Loucy (cell line): ENCODE measurements around the gene NR2F1.

ENCODE experiments used
- H2AFZ ChIP-seq: fragments of 200-600 bp; sonication (generic); 2 replicates; pipeline ENCODE4 v1.6.0; 2016; ENCODE audit warnings: antibody characterized with exemption, mild to moderate bottlenecking, low read length, moderate library complexity
- H3F3A ChIP-seq: fragments of 200-600 bp; 2 replicates; pipeline ENCODE4 v1.6.0; 2016; ENCODE audit warnings: antibody characterized with exemption, low read depth, mild to moderate bottlenecking
- H3K27me3 ChIP-seq: fragments of 200-600 bp; sonication (generic); 2 replicates; pipeline ENCODE4 v1.6.1; 2014; ENCODE audit warnings: low read length, mild to moderate bottlenecking; ENCODE audit not compliant: insufficient read depth, poor library complexity, severe bottlenecking
- H3K36me3 ChIP-seq: fragments of 200-600 bp; sonication (generic); 2 replicates; pipeline ENCODE4 v1.6.1; 2016; ENCODE audit warnings: low read length; ENCODE audit not compliant: insufficient read depth
- H3K4me1 ChIP-seq: fragments of 200-600 bp; sonication (generic); 2 replicates; pipeline ENCODE4 v1.5.1; 2014; ENCODE audit warnings: low read length, mild to moderate bottlenecking; ENCODE audit not compliant: insufficient read depth, poor library complexity, severe bottlenecking
- H3K4me2 ChIP-seq: fragments of 200-600 bp; sonication (generic); 2 replicates; pipeline ENCODE4 v1.6.0; 2014; ENCODE audit warnings: antibody characterized with exemption, low read length, low read depth, mild to moderate bottlenecking; ENCODE audit not compliant: poor library complexity, severe bottlenecking
- H3K4me3 ChIP-seq: fragments of 200-600 bp; sonication (generic); 2 replicates; pipeline ENCODE4 v1.5.1; 2014; ENCODE audit warnings: low read length, mild to moderate bottlenecking, mixed read lengths; ENCODE audit not compliant: poor library complexity, severe bottlenecking
- H3K79me2 ChIP-seq: fragments of 200-600 bp; sonication (generic); 2 replicates; pipeline ENCODE4 v1.6.1; 2014; ENCODE audit warnings: low read length; ENCODE audit not compliant: insufficient read depth
- H3K9ac ChIP-seq: fragments of 200-600 bp; sonication (generic); 2 replicates; pipeline ENCODE4 v1.6.0; 2014; ENCODE audit warnings: mild to moderate bottlenecking, low read depth, low read length, moderate library complexity; ENCODE audit not compliant: poor library complexity, severe bottlenecking
- H3K9me2 ChIP-seq: fragments of 200-600 bp; sonication (generic); replicated peaks from 2 replicates; pipeline ENCODE4 v1.6.1; 2016; ENCODE audit warnings: low read depth, low read length, mixed read lengths
- H3K9me3 ChIP-seq: fragments of 200-600 bp; sonication (generic); 2 replicates; pipeline ENCODE4 v1.6.1; 2014; ENCODE audit warnings: mild to moderate bottlenecking, antibody characterized with exemption, low read length, low read depth; ENCODE audit not compliant: insufficient read depth
- H4K20me1 ChIP-seq: fragments of 200-600 bp; sonication (generic); 2 replicates; pipeline ENCODE4 v1.6.0; 2014; ENCODE audit warnings: antibody characterized with exemption, low read length, mild to moderate bottlenecking; ENCODE audit not compliant: insufficient read depth, poor library complexity, severe bottlenecking
- EZH2phosphoT487 ChIP-seq: fragments of 200-600 bp; IDR thresholded peaks from 2 replicates; pipeline ENCODE4 v1.6.1; 2018; ENCODE audit warnings: antibody characterized with exemption, mild to moderate bottlenecking, moderate library complexity, borderline replicate concordance
- TF ChIP-seq, protein P1 (sequence below): fragments of 200-600 bp; sonication (generic); conservative IDR thresholded peaks from 2 replicates; pipeline ENCODE4 v1.5.1; 2014; ENCODE audit warnings: mild to moderate bottlenecking, antibody characterized with exemption, low read length

Gene NR2F1

DNA sequence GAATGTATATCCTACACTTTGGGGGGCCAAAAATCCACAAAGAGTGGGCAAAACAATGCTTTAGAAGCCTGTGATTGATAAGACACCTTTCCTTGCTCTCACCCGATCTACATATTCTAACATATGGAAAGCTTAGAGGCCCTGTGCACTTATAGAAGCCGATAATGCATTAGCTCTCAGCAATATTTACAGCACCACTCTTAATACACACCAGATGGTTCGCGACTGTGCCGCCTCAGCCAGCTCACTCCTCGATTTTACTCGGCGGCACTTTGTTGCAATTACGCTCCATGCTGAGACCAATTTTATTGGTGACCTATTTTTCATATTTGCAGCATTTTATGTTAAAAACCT is 18.8 kb downstream of the NR2F1 start:
- Histone ChIP-seq H3K4me3 (no peak overlapping the region), H4K20me1 (no peaks in the 10 kb centered on the region), H3K4me2 (no peak overlapping the region), H2AFZ (no peak overlapping the region), H3K9ac (no peak overlapping the region), H3K4me1 (no peaks in the 10 kb centered on the region), H3K79me2 (no peaks in the 10 kb centered on the region), H3K36me3 (no peaks in the 10 kb centered on the region), H3K9me2 (no peaks in the 10 kb centered on the region), H3K9me3 (no peaks in the 10 kb centered on the region), H3F3A (no peaks in the 10 kb centered on the region), H3K27me3 (no peaks in the 10 kb centered on the region)
- TF ChIP-seq, protein P1, sequence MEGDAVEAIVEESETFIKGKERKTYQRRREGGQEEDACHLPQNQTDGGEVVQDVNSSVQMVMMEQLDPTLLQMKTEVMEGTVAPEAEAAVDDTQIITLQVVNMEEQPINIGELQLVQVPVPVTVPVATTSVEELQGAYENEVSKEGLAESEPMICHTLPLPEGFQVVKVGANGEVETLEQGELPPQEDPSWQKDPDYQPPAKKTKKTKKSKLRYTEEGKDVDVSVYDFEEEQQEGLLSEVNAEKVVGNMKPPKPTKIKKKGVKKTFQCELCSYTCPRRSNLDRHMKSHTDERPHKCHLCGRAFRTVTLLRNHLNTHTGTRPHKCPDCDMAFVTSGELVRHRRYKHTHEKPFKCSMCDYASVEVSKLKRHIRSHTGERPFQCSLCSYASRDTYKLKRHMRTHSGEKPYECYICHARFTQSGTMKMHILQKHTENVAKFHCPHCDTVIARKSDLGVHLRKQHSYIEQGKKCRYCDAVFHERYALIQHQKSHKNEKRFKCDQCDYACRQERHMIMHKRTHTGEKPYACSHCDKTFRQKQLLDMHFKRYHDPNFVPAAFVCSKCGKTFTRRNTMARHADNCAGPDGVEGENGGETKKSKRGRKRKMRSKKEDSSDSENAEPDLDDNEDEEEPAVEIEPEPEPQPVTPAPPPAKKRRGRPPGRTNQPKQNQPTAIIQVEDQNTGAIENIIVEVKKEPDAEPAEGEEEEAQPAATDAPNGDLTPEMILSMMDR = no peak
- no peak for TF ChIP-seq EZH2phosphoT487

DNA sequence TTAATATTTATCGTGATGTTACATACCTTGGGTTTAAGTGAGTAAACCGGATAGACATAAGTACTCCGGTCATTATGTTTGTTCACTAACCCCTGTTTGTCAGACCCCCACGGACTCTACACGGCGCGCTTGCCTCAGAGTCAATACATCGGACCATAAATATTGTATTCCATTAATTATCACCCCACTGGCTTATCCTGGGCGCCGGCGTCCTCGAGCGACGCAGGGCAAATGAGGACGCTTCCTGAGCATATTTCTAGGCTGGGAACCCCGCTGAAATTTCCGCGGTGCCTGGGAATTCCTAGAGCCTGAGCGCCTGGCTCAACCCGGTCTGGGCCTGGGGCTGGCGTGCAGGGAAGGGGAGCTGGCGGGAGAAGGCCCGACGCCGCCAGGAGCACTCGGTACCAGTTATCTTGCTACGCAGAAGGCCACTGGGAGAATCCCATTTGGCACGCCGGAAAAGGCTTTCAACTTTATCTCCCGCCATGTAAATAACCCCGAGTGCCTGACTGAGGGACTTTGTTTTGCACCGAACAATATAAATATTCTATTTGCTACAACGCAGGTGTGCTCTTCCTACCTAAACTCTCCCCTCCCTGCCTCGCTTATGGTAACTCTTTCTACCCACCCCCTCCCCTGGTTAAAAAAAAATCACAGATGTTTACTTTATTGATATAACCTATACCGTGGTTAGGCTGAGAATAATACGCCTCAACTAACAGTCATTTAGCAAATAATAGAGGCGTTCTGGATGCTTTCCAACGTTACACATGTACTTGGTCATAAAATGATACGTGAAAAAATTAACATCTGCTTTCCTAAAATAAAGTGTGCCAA is 19.4 kb downstream of the NR2F1 start:
- no peak overlapping the region for H3K4me3 ChIP-seq
- H3K79me2 ChIP-seq = no peaks in the 10 kb centered on the region
- no peaks in the 10 kb centered on the region for H3F3A ChIP-seq
- no peaks in the 10 kb centered on the region for H3K4me1 ChIP-seq
- no peaks in the 10 kb centered on the region for H4K20me1 ChIP-seq
- H3K9ac ChIP-seq = no peak overlapping the region
- H3K4me2 ChIP-seq = no peak overlapping the region
- no peaks in the 10 kb centered on the region for H3K36me3 ChIP-seq
- H3K9me3 ChIP-seq = no peaks in the 10 kb centered on the region
- H3K27me3 ChIP-seq = no peaks in the 10 kb centered on the region
- TF ChIP-seq, protein P1 = no peak
- no peak for TF ChIP-seq EZH2phosphoT487
- no peak overlapping the region for H2AFZ ChIP-seq
- H3K9me2 ChIP-seq = no peaks in the 10 kb centered on the region

DNA sequence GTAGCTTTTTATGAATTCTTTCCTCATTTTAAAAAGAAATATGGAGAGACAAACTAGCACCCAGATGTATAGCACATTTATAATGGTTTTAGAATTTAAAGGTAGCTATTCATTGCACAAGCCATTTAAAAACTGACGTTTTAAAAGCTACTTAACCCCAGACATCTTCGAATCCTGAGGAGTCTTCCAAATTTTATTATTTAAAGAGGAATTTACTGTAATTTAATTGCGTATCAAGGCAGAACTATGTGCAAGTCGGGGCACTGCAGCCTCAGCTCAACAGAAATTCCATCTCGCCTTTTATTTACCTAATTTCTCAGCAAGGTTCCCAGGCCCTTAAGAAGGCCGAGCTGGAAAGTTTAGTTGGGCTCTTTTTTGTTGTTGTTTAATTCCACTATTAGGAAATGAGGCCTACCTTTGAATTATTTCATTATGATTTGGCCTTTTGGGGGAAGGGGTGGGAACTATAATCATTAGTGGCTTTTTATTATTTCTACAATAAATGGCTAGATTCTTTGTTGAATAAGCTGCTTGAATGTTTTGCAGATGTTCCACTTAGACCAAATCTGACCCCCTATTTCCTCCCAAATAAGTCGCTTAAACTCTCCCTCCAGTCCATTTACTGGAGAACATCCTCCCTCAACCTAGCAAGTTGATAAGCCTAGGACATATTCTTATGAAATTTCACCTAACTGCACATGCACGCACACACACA is 20.2 kb downstream of the NR2F1 start:
- no peaks in the 10 kb centered on the region for H3K4me1 ChIP-seq
- no peaks in the 10 kb centered on the region for H3K27me3 ChIP-seq
- no peak overlapping the region for H2AFZ ChIP-seq
- H3K9ac ChIP-seq = no peak overlapping the region
- no peak overlapping the region for H3K4me3 ChIP-seq
- no peaks in the 10 kb centered on the region for H3K9me2 ChIP-seq
- no peaks in the 10 kb centered on the region for H3K79me2 ChIP-seq
- no peak for TF ChIP-seq EZH2phosphoT487
- TF ChIP-seq, protein P1 = no peak
- no peaks in the 10 kb centered on the region for H3K9me3 ChIP-seq
- H3F3A ChIP-seq = no peaks in the 10 kb centered on the region
- H3K4me2 ChIP-seq = no peak overlapping the region
- no peaks in the 10 kb centered on the region for H4K20me1 ChIP-seq
- no peaks in the 10 kb centered on the region for H3K36me3 ChIP-seq
